Stomach (tissue), 9 donors: ENCODE measurements around the gene PRSS53. TPM values are rescaled to one million over a fixed set of nuclear protein-coding genes. Genes with fewer than 3 reads are reported as not detected.

Source experiments
- DNase-seq, 2 donors: peaks; one replicate each; pipeline versions ENCODE4 v3.0.0 to v3.0.0-alpha.2; 2013 to 2019
- H3K27ac ChIP-seq, 5 donors: fragments of 200-600 bp in 4 of 5; sonication (generic) in 4 of 5; one replicate each; pipeline ENCODE4 v1.5.1; 2013 to 2019; ENCODE audit warnings: mild to moderate bottlenecking in 1 of 5, moderate library complexity in 1 of 5
- H3K27me3 ChIP-seq, 3 donors: fragments of 200-600 bp; sonication (generic); one replicate each; pipeline ENCODE4 v1.5.1; 2017 to 2019; ENCODE audit warnings: mixed run types in 1 of 3
- H3K36me3 ChIP-seq, 4 donors: fragments of 200-600 bp; sonication (generic); 1 replicate in 3 of 4; 2 replicates in 1 of 4; pipeline ENCODE4 v1.5.1; 2016 to 2019
- H3K4me1 ChIP-seq, 4 donors: fragments of 200-600 bp; sonication (generic); one replicate each; pipeline ENCODE4 v1.5.1; 2016 to 2019
- H3K4me3 ChIP-seq, 4 donors: fragments of 200-600 bp; sonication (generic) in 3 of 4; one replicate each; pipeline ENCODE4 v1.5.1; 2016 to 2019; ENCODE audit warnings: mild to moderate bottlenecking in 1 of 4
- H3K9me3 ChIP-seq, 4 donors: fragments of 200-600 bp; sonication (generic); one replicate each; pipeline ENCODE4 v1.5.1; 2016 to 2019
- CTCF ChIP-seq, 7 experiments: fragments of 450-650 bp in 4 of 7; fragments of 200-600 bp in 3 of 7; sonication (generic) in 3 of 7; IDR thresholded peaks; one replicate each; pipeline ENCODE4 v1.5.1; 2016 to 2019; ENCODE audit warnings: antibody characterized with exemption in 7 of 7, control low read depth in 2 of 7, mild to moderate bottlenecking in 1 of 7
- EP300 ChIP-seq: sonication (generic); formaldehyde crosslinking; IDR thresholded peaks from one replicate; pipeline ENCODE4 v1.6.1; 2017; ENCODE audit warnings: antibody characterized with exemption
- POLR2A ChIP-seq, 4 donors: fragments of 450-650 bp; IDR thresholded peaks; one replicate each; pipeline ENCODE4 v1.6.1; 2016; ENCODE audit warnings: antibody characterized with exemption in 4 of 4, control low read depth in 2 of 4, mild to moderate bottlenecking in 1 of 4, moderate library complexity in 1 of 4
- POLR2AphosphoS5 ChIP-seq, 3 donors: sonication (generic); formaldehyde crosslinking; IDR thresholded peaks; one replicate each; pipeline ENCODE4 v1.6.1; 2016; ENCODE audit warnings: antibody characterized with exemption in 3 of 3
- WGBS, 5 donors: extraction: QIAGEN DNeasy Blood & Tissue Kit in 3 of 5; methylation state at CpG; one replicate each; pipeline versions ENCODE4 v1.1.5 to v1.1.7; 2013 to 2018; 5-methylcytosine and 5-hydroxymethylcytosine counted together
- intact Hi-C: fragments of 100-400 bp; cut with DNase I; formaldehyde crosslinking; loops from one replicate; pipeline ENCODE4 v1.15.1; 2023; ENCODE audit warnings: low total_unique reads
- polyA plus RNA-seq, 3 donors: library from polyadenylated mRNA; stranded (reverse); fragments of 200-250 nt; gene quantifications; one replicate each; pipeline ENCODE4 v1.2.3, GENCODE V29; 2013
- total RNA-seq, 5 donors: library from RNA; depleted of rRNA; stranded (reverse); fragments of >200 nt; gene quantifications; one replicate each; pipeline versions ENCODE4 v1.1.0 to v1.2.3, GENCODE V29; 2014 to 2016
- donor health status: healthy with polysubstance abuse.
- donor health status: Bipolar disorder and iron deficiency.
- donor health status: healthy.

The PRSS53 gene
- total and polyA plus RNA-seq, 8 donors: 0.46 to 5.3 (median 1.3) TPM; not detected in 1

- Histone ChIP-seq H3K9me3 (no peaks in the 10 kb centered on the region), H3K27ac (peak overlapping the region; percentile 88 to 97 (median 91)), H3K36me3 (peaks cover 20 to 38% (median 34%) of the 10 kb centered on the region in 4 donors), H3K4me3 (peak overlapping the region; percentile 41 to 62 (median 52)), H3K27me3 (peaks cover 0 to 7% (median 0%) of the 10 kb centered on the region in 3 donors), H3K4me1 (peaks cover 43 to 80% (median 56%) of the 10 kb centered on the region in 4 donors)
- TF ChIP-seq CTCF (IDR thresholded peaks at IDR 0.05) (peak in 2 of 7 experiments; percentile 39 to 58), POLR2A (IDR thresholded peaks at IDR 0.05) (peak in 2 of 4 donors; percentile 25 to 50), POLR2AphosphoS5 (IDR thresholded peaks at IDR 0.05) (peak in 2 of 3 donors; percentile 67 to 85), EP300 (no peak)
- peak; percentile 78 to 83 for DNase-seq
- WGBS, 5 donors: 12 to 23% (median 18%) methylated on average over 11 to 18 of the region's 18 CpGs
- intact Hi-C loops: no loop called here
Measured at GRCh38 chr16:31134625-31135534, 46.1 kb upstream of the PRSS53 start.

- Histone ChIP-seq H3K4me1 (peaks cover 47 to 82% (median 60%) of the 10 kb centered on the region in 4 donors), H3K36me3 (peaks cover 20 to 45% (median 41%) of the 10 kb centered on the region in 4 donors), H3K27me3 (peaks cover 0 to 7% (median 0%) of the 10 kb centered on the region in 3 donors), H3K9me3 (no peaks in the 10 kb centered on the region), H3K4me3 (peak overlapping the region; percentile 41 to 62 (median 52)), H3K27ac (peak overlapping the region; percentile 88 to 97 (median 91))
- intact Hi-C loops: no loop called here
- DNase-seq: no peak
- 16 to 38% (median 24%) methylated on average over 5 of the region's 5 CpGs for WGBS, 5 donors
- no peak for TF ChIP-seq POLR2A (IDR thresholded peaks at IDR 0.05)
- no peak for TF ChIP-seq POLR2AphosphoS5 (IDR thresholded peaks at IDR 0.05)
- no peak for TF ChIP-seq EP300
- TF ChIP-seq CTCF (IDR thresholded peaks at IDR 0.05): no peak
Measured at GRCh38 chr16:31134091-31134571, 45.4 kb upstream of the PRSS53 start.

GRCh38 chr16:31133046-31133501 is 44.3 kb upstream of the PRSS53 start:
- no peaks in the 10 kb centered on the region for H3K9me3 ChIP-seq
- TF ChIP-seq POLR2A (IDR thresholded peaks at IDR 0.05): no peak
- no peak for TF ChIP-seq CTCF (IDR thresholded peaks at IDR 0.05)
- no peak for TF ChIP-seq POLR2AphosphoS5 (IDR thresholded peaks at IDR 0.05)
- TF ChIP-seq EP300: no peak
- 43 to 64% (median 50%) methylated on average over 2 to 6 of the region's 6 CpGs for WGBS, 5 donors
- H3K27me3 ChIP-seq: peaks cover 0 to 7% (median 0%) of the 10 kb centered on the region in 3 donors
- H3K4me3 ChIP-seq: peak overlapping the region in 3 of 4 donors; percentile 41 to 62 (median 62)
- intact Hi-C loops: no loop called here
- H3K36me3 ChIP-seq: peaks cover 24 to 56% (median 51%) of the 10 kb centered on the region in 4 donors
- H3K27ac ChIP-seq: peak overlapping the region; percentile 88 to 97 (median 91)
- DNase-seq: no peak
- H3K4me1 ChIP-seq: peaks cover 50 to 77% (median 60%) of the 10 kb centered on the region in 4 donors

GRCh38 chr16:31132303-31132979 is 43.7 kb upstream of the PRSS53 start:
- H3K27me3 ChIP-seq: peaks cover 0 to 7% (median 0%) of the 10 kb centered on the region in 3 donors
- H3K36me3 ChIP-seq: peaks cover 29 to 62% (median 58%) of the 10 kb centered on the region in 4 donors
- TF ChIP-seq POLR2AphosphoS5 (IDR thresholded peaks at IDR 0.05) (no peak), CTCF (IDR thresholded peaks at IDR 0.05) (no peak), POLR2A (IDR thresholded peaks at IDR 0.05) (no peak), EP300 (no peak)
- peak overlapping the region; percentile 88 to 97 (median 91) for H3K27ac ChIP-seq
- H3K4me1 ChIP-seq: peaks cover 55 to 79% (median 64%) of the 10 kb centered on the region in 4 donors
- 35 to 73% (median 59%) methylated on average over 19 to 20 of the region's 20 CpGs for WGBS, 5 donors
- H3K4me3 ChIP-seq: peak overlapping the region in 2 of 4 donors; percentile 2 to 62
- no peaks in the 10 kb centered on the region for H3K9me3 ChIP-seq
- intact Hi-C loops: no loop called here
- no peak for DNase-seq
